Osteoblast (primary cell): ENCODE results near the gene TMOD4. TPM values are rescaled to one million over a fixed set of nuclear protein-coding genes. Genes with fewer than 3 reads are reported as not detected.

Source experiments
- DNase-seq: peaks from one replicate; pipeline ENCODE4 v3.0.0; 2011; ENCODE audit warnings: low spot score, mixed read lengths; ENCODE audit not compliant: insufficient read length; ENCODE audit errors: missing footprints
- H2AFZ ChIP-seq: 2 replicates; pipeline ENCODE4 v1.6.0; 2011; ENCODE audit warnings: mild to moderate bottlenecking, low read length
- H3K27ac ChIP-seq: 2 replicates; pipeline ENCODE4 v1.5.1; 2011; ENCODE audit warnings: mild to moderate bottlenecking, low read depth, low read length, moderate library complexity
- H3K27me3 ChIP-seq: 2 replicates; pipeline ENCODE4 v1.6.0; 2012; ENCODE audit warnings: mild to moderate bottlenecking, control low read depth, inconsistent platforms, low read length, moderate library complexity; ENCODE audit not compliant: insufficient read depth
- H3K36me3 ChIP-seq: 2 replicates; pipeline ENCODE4 v1.5.1; 2011; ENCODE audit warnings: mild to moderate bottlenecking, low read length, control low read depth, moderate library complexity; ENCODE audit not compliant: insufficient read depth
- H3K4me1 ChIP-seq: 2 replicates; pipeline ENCODE4 v1.5.1; 2011; ENCODE audit warnings: mild to moderate bottlenecking, low read length, control low read depth, moderate library complexity; ENCODE audit not compliant: insufficient read depth
- H3K4me2 ChIP-seq: 2 replicates; pipeline ENCODE4 v1.6.0; 2011; ENCODE audit warnings: mild to moderate bottlenecking, low read length; ENCODE audit not compliant: insufficient read depth
- H3K4me3 ChIP-seq: fragments of 200-600 bp; sonication (generic); 3 replicates; pipeline ENCODE4 v1.5.1; 2012; ENCODE audit warnings: mild to moderate bottlenecking, low read length, inconsistent platforms; ENCODE audit not compliant: insufficient read depth
- H3K79me2 ChIP-seq: 2 replicates; pipeline ENCODE4 v1.6.0; 2012; ENCODE audit warnings: mild to moderate bottlenecking, low read length, control low read depth, inconsistent platforms; ENCODE audit not compliant: insufficient read depth
- H3K9me3 ChIP-seq: 2 replicates; pipeline ENCODE4 v1.5.1; 2011; ENCODE audit warnings: low read depth, low read length, control low read depth
- H4K20me1 ChIP-seq: 2 replicates; pipeline ENCODE4 v1.6.0; 2012; ENCODE audit warnings: mild to moderate bottlenecking, low read length, control low read depth; ENCODE audit not compliant: insufficient read depth
- total RNA-seq: library from RNA; depleted of rRNA; stranded (reverse); fragments of >200 nt; gene quantifications from 2 replicates; pipeline ENCODE4 v1.2.3, GENCODE V29; 2012
- TF ChIP-seq, protein P1 (sequence below): IDR thresholded peaks from 2 replicates; pipeline ENCODE4 v1.5.1; 2011; ENCODE audit warnings: mild to moderate bottlenecking, low read depth, low read length, moderate library complexity; ENCODE audit errors: extremely low read depth

Gene TMOD4
- total RNA-seq, 1 donor = 0.36 TPM

DNA sequence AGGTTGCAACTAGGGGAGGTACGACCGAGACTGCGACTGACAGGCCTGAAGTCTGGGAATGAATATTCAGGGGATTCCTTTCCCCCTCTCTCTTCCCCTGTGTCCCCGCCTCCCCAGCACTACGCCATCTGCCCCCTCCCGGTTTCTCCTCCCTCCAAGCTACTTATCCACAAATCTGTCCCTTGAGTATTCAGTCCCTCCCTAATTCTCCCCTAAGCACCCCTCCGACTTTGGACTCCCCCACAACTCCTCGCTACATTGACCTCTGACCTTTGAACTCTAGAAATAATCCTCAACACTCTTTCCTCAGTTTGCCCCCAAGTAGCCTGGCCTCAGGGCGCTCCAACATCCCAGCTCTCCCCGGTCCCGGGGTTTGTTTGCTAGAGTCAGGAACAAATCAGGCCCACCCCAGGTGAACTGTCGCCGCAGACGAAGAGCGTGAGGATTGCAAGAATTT is 10.5 kb downstream of the TMOD4 start:
- H2AFZ ChIP-seq = peak overlapping the region; percentile 93
- TF ChIP-seq, protein P1, sequence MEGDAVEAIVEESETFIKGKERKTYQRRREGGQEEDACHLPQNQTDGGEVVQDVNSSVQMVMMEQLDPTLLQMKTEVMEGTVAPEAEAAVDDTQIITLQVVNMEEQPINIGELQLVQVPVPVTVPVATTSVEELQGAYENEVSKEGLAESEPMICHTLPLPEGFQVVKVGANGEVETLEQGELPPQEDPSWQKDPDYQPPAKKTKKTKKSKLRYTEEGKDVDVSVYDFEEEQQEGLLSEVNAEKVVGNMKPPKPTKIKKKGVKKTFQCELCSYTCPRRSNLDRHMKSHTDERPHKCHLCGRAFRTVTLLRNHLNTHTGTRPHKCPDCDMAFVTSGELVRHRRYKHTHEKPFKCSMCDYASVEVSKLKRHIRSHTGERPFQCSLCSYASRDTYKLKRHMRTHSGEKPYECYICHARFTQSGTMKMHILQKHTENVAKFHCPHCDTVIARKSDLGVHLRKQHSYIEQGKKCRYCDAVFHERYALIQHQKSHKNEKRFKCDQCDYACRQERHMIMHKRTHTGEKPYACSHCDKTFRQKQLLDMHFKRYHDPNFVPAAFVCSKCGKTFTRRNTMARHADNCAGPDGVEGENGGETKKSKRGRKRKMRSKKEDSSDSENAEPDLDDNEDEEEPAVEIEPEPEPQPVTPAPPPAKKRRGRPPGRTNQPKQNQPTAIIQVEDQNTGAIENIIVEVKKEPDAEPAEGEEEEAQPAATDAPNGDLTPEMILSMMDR = no peak
- peak overlapping the region; percentile 94 for H3K4me2 ChIP-seq
- H3K4me3 ChIP-seq = peak overlapping the region; percentile 81
- H3K9me3 ChIP-seq = no peaks in the 10 kb centered on the region
- no peaks in the 10 kb centered on the region for H3K27me3 ChIP-seq
- H3K36me3 ChIP-seq = peaks cover 30% of the 10 kb centered on the region
- peaks cover 28% of the 10 kb centered on the region for H3K79me2 ChIP-seq
- H4K20me1 ChIP-seq = no peaks in the 10 kb centered on the region
- H3K4me1 ChIP-seq = peaks cover 22% of the 10 kb centered on the region
- DNase-seq = no peak
- peak overlapping the region; percentile 67 for H3K27ac ChIP-seq

DNA sequence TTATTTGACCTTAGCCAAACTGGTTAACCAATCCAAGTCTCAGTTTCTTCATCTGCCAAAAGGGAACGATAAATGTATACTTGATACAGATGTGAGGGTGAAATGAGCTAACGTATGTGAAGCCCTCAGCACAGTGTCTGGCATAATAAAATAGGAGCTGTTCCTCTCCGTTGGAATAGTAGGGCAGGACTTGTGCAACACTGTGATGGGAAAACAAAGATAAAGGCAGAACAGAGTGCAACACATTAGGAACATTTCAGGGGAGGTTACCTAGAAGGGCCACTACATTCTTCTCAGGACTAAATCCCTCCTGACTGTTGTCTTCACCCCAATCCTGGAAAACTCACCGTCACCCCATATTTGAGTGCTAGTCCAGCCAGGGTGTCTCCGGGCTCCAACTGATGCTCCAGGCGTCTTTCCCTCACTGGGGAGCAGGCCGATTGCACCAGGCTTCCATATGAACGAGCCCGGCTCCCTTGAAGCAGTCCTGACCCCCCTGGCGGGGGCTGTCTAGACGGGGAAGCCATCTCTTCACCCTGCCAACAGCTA is 11.0 kb downstream of the TMOD4 start:
- H3K36me3 ChIP-seq = peaks cover 33% of the 10 kb centered on the region
- H4K20me1 ChIP-seq = no peaks in the 10 kb centered on the region
- H3K4me2 ChIP-seq = peak overlapping the region; percentile 94
- H3K4me3 ChIP-seq = peak overlapping the region; percentile 81
- DNase-seq = peak; percentile 87
- TF ChIP-seq, protein P1 = no peak
- peaks cover 28% of the 10 kb centered on the region for H3K79me2 ChIP-seq
- H3K4me1 ChIP-seq = peaks cover 22% of the 10 kb centered on the region
- peak overlapping the region; percentile 67 for H3K27ac ChIP-seq
- H3K9me3 ChIP-seq = no peaks in the 10 kb centered on the region
- no peaks in the 10 kb centered on the region for H3K27me3 ChIP-seq
- peak overlapping the region; percentile 93 for H2AFZ ChIP-seq

DNA sequence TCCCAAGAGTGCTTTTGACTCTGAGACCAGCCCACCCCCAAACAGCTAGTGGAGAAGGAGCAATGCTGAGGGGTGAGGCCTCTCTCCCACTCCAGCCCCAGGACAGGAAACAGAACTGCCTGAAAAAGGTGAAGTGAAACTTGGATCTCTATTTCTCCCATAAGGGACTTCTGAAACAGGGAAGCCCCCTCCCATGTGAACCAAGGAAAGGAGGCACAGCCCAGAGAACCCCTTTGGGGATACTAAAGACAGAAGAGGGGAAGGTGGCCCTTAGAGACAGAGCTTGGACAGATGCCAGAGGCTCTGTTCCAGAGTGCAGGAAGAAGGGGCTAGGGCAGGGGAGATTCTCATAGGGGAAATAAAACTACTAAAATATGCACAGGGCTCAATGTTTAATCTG is 16.4 kb downstream of the TMOD4 start:
- Histone ChIP-seq H3K27ac (no peak overlapping the region), H3K9me3 (no peaks in the 10 kb centered on the region), H4K20me1 (no peaks in the 10 kb centered on the region), H2AFZ (no peak overlapping the region), H3K4me3 (no peak overlapping the region), H3K4me1 (peaks cover 4% of the 10 kb centered on the region), H3K36me3 (peaks cover 27% of the 10 kb centered on the region), H3K79me2 (peaks cover 5% of the 10 kb centered on the region), H3K27me3 (no peaks in the 10 kb centered on the region), H3K4me2 (no peak overlapping the region)
- TF ChIP-seq, protein P1 = no peak
- peak; percentile 42 for DNase-seq

DNA sequence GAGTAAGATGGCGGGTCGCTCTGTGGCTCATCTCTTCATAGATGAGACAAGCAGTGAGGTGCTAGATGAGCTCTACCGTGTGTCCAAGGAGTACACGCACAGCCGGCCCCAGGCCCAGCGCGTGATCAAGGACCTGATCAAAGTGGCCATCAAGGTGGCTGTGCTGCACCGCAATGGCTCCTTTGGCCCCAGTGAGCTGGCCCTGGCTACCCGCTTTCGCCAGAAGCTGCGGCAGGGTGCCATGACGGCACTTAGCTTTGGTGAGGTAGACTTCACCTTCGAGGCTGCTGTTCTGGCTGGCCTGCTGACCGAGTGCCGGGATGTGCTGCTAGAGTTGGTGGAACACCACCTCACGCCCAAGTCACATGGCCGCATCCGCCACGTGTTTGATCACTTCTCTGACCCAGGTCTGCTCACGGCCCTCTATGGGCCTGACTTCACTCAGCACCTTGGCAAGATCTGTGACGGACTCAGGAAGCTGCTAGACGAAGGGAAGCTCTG is 17.0 kb downstream of the TMOD4 start:
- H3K27me3 ChIP-seq = no peaks in the 10 kb centered on the region
- H2AFZ ChIP-seq = no peak overlapping the region
- H3K4me3 ChIP-seq = no peak overlapping the region
- no peak overlapping the region for H3K4me2 ChIP-seq
- no peaks in the 10 kb centered on the region for H4K20me1 ChIP-seq
- H3K36me3 ChIP-seq = peaks cover 30% of the 10 kb centered on the region
- DNase-seq = no peak
- TF ChIP-seq, protein P1 = no peak
- no peaks in the 10 kb centered on the region for H3K9me3 ChIP-seq
- no peaks in the 10 kb centered on the region for H3K79me2 ChIP-seq
- H3K27ac ChIP-seq = no peak overlapping the region
- H3K4me1 ChIP-seq = no peaks in the 10 kb centered on the region
